Activated T-cell treated with anti-CD3 and anti-CD28 coated beads, Interleukin-2, amount 50 U/mL, for 1 hour (primary cell): Measurements from ENCODE around the gene C2CD2L.
"Not testable (repeated sequence)": the region's sequence is repeated elsewhere in the genome, so short reads cannot be mapped to it uniquely, and the experiment has no call there.

Source experiments
- DNase-seq: peaks from one replicate; pipeline ENCODE4 v3.0.0-alpha.2; 2020

C2CD2L gene

DNA sequence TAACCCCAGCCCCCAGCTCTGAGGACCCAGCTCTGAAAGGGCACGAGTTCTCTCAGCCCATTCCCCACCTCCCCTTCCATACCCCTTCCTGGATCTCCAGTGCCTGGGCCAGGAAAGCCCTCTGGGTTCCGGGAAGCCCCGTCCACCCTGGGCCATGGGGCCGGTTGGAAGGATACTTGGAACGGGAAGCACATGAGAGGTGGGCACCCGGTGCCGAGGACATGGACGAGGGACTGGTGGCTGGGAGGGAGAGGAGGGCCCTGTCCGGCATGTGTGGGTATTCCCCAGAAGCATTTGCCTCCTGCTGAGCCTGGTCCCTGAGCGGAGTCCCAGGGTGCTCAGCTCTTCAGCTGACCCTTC lies 9.1 kb downstream of the C2CD2L start:
- DNase-seq: no peak

DNA sequence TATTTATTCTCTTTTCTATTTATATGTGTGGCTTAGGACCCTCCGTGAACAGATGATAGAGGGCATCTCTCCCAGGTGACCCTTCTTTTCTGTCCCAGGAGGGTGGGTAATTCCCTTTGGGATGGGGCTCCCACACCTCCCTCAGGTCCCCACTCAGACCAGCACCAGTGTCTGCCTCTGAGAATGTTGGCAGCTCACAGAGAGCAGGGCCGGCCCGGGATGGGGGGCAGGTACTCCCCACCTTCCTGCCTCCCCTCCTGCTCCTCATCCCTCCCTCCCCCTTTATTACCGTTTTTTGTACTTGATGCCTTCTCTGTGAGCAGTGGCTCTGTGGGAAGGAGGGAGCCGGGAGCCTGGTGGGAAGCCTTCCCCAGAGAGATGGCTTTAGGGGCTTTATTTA lies 9.5 kb downstream of the C2CD2L start:
- no peak for DNase-seq

DNA sequence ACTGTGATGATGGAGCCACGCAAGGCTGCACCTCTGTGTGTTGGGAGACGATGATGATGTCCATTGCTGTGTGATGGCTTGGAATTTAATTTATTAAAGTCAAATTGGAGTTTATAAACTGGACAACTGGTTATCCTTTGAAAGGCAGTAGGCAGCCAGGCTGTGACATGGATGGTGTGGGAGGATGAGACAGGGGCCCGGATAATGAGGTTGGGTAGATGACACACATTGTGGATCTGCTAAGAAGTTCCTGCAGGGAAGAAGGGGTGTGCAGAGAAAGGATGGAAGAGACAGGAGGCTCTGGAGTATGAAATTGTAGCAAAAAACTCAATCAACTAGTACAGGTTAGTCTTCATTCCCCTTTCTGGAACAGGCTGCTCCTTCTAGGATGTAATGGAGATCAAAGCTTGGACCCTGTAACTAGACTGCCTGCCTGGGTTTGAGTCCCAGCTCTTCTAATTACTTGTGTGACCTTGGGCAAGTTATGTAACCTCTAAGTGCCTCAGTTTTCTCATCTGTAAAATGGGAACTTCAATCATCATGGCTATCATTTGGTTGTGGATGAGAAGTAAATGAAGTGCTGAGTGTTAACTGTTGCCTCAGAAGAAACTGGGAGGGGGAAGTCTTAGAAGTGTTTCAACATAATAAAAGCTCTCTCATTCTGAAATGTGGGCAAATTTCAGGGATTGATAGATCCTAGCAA lies 10.0 kb downstream of the C2CD2L start:
- DNase-seq: no peak

DNA sequence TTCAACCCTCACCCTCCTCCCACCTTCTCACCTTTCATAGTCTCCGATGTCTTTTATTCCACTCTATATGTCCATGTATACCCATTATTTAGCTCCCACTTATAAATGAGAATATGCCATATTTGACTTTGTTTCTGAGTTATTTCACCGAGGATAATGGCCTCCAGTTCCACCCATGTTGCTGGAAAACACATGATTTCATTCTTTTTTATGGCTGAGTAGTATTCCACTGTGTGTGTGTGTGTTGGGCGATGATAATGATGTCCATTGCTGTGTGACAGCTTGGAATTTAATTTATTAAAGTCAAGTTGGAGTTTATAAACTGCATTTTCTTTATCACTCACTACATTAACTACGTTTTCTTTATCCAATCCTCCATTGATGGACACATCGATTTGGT lies 11.1 kb downstream of the C2CD2L start:
- no peak for DNase-seq

DNA sequence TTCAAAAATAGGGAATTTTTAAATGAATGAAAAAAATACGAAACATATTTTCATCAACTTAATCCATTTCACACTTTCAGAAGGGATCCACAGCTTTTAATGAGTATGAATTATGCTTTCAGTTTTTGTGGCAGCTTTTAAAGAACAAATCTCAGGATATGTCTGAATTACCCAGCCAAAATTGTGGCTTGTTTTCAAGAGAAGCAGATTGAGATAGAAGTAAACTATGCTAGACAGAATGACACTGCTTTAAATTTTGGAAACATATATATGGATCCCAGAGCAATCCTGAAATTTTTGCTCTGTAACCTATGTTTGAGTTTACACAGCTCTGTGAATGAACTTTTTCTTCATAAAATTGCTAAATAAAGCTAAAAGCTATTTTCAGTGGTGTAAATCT lies 11.8 kb downstream of the C2CD2L start:
- no peak for DNase-seq

DNA sequence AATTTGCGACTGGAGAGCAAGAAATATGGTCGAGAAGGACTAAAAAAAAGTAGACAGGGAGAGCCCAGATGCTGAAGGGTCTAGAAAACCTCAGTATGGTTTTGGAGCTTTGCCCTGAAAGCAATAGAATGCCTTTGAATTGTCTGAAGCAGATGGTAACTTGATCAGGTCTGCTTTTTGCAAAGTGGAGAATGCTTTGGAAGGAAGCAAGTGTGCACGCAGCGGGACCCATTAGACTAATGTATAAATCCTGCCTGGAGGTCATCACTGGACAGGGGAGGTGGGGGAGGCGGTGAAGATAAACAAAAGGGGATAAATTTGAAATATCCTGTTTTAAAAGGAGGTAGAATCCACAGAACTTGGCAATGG lies 13.5 kb downstream of the C2CD2L start:
- DNase-seq: no peak

DNA sequence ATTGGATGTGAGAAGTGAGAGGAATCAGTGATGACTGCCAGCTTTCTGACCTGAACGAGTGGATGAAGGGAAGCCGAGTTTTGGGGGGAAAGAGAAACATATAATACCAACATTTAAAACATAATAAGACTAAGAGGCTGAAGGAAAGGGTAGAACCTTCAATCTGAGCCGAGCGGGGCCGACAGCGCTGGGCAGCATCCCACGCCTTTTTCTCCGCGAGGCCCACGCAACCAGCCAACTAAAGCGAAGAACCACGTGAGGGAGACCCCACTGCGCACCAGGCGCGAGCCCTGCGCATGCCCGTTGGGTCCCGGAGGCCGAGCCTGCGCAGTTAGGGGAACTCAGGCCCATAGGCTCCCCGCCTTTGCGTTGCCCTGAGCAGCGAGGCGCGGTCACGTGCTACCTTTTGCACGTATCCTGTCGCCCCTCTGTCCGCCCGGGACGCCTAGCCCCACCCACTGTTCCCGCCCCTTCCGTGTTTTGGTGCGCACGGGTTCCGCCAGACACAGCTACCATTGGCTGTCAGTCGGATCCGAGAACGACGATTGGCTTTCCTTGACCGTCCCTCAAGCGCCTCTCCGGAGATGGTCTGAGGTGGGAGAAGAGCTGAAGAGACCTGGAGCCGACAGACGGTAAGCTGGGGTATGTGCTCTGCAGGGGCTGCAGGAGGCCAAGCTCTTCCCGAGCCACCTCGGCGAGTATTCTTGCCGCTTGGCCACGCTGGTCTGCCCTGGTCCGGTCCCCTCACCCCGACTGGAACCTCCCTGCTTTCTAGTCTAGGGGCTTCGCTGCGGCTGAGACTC lies 14.1 kb downstream of the C2CD2L start, which contains the start of gene HINFP:
HINFP (plus strand) TSS at position 573 of the 803 bp plus-strand sequence. CDS start 5,365 bp downstream, outside the sequence.
- peak; percentile 99 for DNase-seq

DNA sequence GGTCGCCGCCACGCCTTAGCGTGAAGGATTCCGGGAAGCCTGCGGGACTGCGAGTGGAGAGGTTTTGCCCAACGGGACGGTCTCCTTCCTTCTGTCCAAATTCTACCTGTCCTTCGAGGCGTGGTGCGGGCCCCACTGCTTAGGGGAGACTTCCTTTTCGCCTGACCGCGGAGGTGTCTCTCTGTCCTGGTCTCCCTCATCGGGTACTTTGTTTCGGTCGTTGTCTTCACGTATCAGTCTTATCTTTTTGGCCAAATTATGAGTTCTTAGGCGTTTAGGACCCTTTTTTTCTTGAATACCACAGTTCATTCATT lies 14.6 kb downstream of the C2CD2L start:
- DNase-seq: no peak

DNA sequence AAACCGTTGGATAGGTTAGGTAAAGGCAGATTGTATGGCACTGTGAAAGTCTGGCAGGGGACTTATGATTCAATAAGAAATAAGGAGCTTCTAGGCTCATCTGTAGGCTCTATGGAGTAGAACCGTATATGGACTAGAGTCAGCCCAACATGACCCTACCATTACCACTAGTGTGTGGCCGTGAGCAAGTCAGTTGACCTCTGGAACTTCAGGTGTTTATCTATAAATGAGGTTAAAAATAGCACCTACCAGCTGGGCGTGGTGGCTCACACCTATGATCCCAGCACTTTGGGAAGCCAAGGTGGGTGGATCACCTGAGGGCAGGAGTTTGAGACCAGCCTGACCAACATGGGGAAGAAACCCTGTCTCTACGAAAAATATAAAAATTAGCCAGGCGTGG lies 18.7 kb downstream of the C2CD2L start:
- DNase-seq: no peak

DNA sequence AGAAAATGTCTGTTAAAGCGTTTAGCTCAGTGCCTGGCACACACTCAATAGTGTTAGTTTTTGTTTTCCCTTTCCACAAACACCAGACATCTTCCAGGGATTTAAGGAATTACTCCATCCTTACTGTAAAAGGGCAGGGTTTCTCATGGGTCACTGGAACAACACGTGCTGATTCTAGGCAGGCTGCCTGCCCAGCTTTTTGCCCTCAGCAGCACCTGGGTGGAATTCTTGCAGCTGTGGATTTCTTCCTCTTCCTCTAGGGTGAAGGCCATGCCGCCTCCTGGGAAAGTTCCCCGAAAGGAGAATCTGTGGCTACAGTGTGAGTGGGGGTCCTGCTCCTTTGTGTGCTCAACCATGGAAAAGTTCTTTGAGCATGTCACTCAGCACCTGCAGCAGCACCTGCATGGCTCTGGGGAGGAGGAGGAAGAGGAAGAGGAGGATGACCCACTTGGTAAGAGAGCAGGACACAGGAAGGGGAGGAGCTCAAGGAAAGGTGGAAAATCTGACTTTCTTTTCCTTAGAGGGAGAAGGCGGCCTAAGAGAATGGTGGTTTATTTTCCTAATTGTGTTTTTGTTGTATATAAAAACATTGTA lies 19.6 kb downstream of the C2CD2L start:
- no peak for DNase-seq

DNA sequence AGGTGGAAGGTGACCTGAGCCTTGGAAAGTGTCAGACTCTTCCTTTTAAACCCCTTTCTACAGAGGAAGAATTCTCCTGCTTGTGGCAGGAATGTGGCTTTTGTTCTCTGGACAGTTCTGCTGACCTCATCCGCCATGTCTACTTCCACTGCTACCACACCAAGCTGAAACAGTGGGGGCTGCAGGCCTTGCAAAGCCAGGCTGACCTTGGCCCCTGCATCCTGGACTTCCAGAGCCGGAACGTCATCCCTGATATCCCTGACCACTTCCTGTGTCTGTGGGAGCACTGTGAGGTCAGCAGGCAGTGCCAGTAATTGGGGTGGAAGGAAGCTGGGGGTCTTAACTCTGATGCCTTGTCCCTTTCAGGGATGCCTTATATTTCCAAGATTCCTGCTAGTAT lies 23.5 kb downstream of the C2CD2L start:
- DNase-seq: no peak

DNA sequence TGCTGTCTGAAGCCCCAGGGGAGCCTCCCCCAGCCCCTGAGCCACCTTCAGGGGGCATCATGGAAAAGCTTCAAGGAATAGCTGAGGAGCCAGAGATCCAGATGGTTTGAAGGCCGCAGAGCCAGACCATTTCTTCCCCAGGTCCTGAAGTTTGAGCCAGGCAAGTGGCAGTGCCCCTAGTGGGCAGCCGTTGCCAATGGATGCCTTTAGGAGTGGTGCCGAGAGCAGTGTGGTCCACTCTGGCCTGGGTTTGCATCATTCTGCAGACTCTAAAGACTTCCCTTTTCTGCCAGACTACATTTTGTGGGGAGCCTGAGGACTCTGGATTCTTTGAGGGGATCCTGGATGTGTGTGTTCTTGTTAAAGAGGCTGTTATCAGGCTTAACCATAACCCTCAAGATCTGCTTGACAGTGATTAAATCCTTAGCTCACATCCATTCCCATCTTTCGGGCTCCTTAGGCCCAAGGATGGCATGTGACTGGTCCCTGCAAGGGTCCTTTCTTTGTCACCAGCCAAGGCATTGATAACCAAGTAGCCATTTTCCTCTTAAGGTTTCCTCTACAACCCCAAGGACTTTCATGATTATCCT lies 27.3 kb downstream of the C2CD2L start:
- no peak for DNase-seq

DNA sequence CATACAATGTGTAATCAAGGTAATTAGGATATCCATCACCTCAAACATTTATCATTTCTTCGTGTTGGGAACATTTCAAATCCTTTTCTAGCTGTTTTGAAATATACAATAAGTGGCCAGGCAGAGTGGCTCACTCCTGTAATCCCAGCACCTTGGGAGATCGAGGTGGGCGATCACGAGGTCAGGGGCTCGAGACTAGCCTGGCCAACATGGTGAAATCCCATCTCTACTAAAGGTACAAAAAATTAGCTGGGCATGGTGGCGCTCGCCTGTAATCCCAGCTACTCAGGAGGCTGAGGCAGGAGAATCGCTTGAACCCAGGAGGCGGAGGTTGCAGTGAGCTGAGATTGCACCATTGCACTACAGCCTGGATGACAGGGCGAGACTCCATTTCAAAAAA lies 32.1 kb downstream of the C2CD2L start:
- DNase-seq: not testable (repeated sequence)

DNA sequence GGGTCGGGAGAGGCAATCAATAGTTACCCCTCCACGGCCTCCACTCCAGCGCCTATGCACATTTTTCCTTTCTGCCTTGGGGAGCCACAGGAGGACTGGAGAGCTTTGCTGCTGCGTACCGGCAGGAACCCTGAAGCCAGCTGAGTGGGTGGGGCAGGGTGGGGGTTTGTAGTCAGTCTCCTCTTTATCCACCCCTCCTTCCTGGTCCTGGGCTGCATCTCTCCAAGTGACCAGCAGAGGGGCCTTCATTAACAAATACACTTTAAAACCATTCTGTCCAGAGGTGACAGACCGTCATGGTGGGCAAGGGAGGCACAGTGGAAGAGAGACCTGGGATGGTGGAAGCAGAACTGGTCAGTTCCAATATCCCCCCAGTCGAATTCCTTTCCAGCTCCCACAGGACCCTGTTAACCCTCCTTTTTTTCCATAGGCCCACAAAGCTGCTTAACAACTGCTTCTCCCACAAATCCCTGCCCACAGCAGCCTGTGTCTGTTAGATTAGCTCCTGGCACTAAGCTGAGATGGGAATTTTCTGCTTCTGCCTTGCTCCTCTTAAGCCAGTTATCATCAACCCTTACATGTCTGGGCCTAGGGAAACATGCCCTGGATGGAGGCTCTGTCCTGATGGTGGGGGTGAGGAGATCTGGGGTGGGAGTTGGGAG lies 37.8 kb downstream of the C2CD2L start:
- no peak for DNase-seq

DNA sequence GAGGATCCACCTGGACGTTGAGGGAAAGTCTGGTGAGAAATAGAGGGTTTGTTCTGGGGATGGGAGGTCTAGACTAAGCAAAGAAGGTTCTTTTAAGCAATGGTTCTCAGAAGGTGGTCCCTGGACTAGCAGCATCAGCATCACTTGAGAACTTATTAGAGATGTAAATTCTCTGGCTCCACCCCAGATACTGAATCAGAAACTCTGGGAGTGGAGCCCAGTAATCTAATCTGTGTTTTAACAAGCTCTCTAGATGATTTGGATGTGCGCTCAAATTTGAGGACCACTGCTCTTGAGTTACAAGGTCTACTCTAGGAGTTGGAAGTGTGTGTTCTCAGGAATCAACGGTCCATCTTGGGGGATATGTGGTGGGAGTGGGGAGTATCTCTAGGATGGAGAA lies 38.4 kb downstream of the C2CD2L start:
- DNase-seq: no peak

DNA sequence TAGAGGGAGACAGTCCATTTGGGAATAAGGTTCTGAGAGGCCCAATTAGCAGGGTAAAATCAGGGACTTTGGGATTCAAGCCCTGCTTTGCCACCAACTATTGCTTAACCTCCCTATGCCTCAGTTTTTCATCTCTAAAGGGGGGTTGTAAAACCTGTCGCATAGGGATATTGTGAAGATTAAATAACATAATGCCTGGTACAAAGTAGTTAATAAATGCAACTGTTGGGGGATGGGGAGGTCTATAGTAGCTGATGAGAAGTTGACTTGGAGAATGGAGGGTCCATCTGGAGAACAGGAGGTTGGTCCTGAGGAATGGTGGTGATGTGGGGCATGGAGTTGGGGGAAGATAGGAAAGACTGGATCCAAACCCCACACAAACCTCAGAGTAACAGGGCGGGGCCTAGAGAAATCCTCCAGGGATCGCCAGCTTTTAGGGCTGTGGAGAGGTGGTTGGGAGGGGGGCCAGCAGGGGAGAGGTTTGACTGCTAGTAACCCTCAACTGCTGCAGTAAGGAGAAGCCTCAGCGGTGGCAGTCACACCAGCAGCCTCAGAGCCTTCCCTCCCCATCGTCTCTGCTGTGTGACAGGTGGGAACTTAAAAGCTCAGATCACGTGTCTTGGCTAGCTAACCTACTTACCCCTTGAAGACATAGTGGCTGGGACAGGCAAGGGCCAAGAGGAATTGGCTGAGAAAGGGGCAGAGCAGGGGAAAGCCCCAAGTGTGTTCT lies 40.6 kb downstream of the C2CD2L start:
- no peak for DNase-seq

DNA sequence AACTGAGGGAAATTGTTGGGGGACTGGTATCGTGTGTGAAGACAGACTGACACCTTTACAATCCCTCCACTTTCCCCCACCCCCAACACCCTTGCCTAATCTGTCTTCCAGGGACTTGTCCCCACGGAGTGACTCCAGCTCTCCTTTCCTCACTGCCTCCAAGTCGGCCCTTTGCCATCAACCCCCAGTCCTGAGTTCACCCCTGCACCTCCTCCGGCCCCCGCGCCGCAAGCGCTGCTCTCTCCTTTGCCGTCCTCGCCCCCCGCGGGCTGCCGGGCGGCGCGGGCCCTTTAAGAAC lies 41.5 kb downstream of the C2CD2L start:
- no peak for DNase-seq

DNA sequence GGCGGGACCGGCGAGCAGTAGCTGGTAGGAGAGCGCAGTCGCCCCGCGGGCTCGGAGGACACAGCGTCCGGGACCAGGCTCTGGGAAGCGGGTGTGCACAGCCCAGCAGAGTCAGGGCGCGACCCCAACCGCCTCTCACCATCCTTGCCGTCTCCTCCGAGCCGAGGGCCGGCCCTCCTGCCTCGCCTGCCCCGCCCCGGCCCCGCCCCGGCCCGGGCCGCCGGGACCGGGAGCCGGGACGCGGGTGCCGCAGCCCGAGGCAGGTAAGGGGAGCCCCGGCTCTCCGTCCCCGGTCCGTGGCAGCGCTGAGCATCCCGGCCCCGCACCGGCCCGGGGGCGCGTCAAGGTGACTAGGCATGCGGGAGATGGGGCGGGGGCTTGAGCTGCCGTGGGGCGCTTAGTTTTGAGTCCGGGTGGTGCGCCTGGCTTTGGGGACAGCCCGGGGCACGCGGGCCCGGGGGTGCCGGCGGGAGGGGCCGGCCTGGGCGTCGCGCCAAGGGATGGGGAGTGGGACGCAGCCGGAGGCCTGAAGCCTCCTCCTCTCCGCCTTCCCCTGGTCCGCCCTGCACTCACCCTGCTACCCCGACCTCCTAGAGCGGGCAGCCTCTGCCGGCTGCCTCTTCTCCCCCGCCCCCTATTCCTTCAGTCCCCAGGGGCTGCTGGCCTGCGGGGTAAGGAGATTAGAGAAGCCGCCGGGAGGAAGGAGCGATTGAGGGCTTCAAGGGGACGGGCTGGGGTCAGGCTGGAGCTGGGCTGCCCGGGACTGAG lies 42.1 kb downstream of the C2CD2L start, which contains the start of gene ABCG4:
ABCG4 (plus strand) TSS at position 35 of the 768 bp plus-strand sequence. CDS start 914 bp downstream, outside the sequence.
- DNase-seq: peak; percentile 49

DNA sequence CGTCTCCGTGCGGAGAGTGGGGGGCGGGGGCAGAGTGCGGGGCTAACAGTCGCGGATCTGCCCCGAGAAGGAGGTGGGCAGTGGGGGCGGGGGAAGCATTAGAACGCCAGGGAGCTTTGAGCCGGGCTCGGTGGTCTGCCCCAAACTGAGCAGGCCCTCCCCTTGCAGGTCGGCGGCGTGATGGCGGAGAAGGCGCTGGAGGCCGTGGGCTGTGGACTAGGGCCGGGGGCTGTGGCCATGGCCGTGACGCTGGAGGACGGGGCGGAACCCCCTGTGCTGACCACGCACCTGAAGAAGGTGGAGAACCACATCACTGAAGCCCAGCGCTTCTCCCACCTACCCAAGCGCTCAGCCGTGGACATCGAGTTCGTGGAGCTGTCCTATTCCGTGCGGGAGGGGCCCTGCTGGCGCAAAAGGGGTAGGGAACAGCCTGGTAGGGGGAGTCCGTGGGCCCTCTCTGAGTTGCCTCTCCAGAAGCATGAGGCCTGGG lies 42.7 kb downstream of the C2CD2L start:
- DNase-seq: no peak

DNA sequence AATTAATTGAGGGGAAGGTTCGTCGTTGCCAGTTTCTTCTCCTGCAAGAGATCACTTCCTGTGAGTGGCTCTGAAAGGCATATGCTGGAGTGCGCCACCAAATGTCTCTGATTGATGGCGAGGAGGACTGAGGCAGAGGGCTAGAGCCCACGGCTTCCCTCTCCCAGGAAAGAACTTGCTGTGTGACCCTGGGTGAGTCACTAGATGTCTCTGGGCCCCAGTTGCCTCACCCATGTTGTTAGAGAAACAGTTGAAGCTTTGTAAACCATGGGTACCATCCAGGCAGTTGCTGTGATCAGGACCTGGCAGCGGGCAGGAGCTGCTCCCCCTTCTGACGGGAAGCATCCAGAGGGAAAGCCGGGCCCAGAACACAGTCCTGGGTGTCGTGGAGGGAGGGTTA lies 44.9 kb downstream of the C2CD2L start:
- no peak for DNase-seq

DNA sequence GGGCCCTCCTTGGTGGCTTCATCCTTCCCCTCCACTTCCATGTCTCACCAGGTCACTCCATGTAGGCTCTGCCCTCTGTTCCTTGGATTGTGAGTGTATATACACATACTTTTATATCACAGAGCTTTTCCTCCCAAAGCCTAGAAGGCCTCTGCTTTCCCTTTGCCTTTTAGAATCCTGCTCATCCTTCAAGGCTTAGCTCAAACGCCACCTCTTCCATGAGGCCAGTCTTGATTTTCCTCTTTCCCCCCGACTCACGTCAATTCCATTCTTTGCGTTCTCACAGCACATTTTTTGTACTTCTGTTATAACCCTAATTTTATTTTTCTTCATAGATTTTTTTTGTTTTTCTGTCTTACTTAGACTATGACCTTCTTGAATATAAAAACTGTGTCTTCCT lies 45.5 kb downstream of the C2CD2L start:
- DNase-seq: no peak
